HG02970 (cell line): ENCODE data around the gene PLSCR3.

Experiments
- ATAC-seq: cut with Tn5 transposase; IDR thresholded peaks from one replicate; pipeline ENCODE4 v1.9.1; 2021; ENCODE audit warnings: mild to moderate bottlenecking, moderate library complexity, moderate number of reproducible peaks; ENCODE audit not compliant: unreplicated experiment, low FRiP score

Gene PLSCR3

DNA sequence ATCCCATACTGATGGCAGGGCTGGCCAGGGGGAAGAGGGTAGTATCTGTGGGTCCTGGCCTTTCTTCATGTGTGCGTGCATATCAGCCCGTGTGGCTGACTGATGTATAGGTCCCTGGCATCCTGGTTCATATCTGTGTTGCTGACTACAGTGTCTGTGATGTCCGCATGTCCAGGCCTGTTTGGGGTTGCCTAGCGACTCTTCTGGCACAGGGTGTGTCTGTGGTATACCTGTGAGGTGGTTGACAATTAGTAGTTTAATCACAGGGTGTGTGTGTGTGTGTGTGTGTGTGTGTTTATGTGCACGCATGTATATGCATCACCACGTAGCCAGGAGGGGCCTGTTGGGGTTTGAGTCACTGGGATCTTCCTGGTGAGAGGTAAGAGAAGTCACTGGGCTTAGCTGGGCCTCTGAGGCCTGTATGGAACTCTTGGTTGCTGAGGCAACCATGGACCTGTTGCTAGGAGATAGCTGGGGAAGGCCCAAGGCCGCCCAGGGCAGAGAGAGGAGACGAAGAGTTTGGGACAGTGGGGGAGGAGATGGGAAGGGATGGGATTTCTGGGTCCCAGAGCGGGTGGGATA is 40.0 kb downstream of the PLSCR3 start:
- no peak for ATAC-seq

DNA sequence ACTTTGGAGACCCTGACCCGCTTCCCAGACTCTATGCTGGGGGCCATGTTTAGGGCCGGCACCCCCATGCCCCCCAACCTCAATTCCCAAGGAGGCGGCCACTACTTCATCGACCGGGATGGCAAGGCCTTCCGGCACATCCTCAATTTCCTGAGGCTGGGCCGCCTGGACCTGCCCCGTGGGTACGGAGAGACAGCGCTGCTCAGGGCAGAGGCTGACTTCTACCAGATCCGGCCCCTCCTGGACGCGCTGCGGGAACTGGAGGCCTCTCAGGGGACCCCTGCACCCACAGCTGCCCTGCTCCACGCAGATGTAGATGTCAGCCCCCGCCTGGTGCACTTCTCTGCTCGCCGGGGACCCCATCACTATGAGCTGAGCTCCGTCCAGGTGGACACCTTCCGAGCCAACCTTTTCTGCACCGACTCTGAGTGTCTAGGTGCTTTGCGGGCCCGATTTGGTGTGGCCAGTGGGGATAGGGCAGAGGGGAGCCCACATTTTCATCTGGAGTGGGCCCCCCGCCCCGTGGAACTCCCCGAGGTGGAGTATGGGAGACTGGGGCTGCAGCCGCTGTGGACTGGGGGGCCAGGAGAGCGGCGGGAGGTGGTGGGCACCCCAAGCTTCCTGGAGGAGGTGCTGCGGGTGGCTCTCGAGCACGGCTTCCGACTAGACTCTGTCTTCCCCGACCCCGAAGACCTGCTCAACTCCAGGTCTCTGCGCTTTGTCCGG is 41.3 kb downstream of the PLSCR3 start:
- no peak for ATAC-seq

DNA sequence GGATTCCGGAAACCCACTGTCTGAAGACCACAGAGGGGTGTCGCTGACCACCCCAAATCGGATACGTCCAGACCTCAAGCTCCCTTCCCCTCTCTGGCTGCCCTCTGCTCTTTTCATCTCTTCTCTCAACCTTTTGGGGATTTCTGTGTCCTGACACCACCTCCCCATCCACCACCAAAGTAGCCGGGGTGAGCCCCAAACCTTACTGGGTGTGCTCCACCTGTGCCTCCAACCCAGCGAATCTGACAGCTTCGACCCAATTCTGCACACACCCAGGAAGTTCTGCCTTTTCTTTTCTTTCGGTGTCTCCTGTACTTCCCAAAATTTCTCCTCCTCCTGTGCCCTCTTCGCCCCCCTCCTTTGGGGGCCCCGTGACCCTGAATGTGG is 41.8 kb downstream of the PLSCR3 start:
- no peak for ATAC-seq

DNA sequence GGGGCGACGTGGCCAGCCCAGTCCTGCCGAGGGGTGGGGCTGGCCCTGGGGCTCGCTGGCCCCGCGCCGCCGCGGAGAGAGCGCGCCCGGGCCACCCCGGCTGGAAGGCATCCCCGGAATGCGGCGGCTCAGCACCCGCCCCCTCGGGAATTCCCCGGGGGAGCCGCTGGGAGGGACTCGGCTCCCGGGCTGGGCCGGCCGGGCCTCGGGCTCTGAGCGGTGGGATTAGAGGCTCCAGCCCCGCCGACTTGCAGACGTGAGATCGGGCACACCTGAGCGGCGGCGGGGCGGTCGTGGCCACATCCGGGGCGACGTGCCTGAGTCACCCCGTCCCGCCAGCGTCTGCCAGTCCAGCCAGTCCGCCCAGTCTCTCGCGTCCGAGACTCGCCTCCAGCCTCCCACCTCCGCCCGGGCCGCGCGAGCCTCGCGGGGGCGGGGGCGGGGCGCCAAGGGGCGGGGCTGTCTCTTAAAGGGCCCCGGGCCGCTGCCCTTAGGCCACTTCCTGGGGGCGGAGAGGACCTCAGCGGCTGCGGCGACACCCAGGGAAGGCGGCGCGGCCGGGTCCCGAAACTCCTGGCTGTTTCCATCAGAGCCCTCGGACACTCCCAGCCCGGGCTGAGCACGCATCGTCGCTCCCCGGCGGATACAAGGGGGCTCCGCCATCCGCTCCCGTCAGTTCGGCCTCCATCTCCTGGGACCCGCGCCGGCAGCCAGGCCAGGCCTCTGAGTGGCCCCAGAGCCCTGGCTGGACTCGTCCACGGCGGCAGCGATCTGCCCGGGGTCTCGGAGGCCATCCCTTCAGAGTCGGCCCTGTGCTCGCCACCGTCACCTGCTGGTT is 42.4 kb downstream of the PLSCR3 start, which contains the start of gene KCTD11:
Gene KCTD11, plus strand, starts transcription at position 498 of the 838 bp plus-strand sequence.
- ATAC-seq, result peak; percentile 56

DNA sequence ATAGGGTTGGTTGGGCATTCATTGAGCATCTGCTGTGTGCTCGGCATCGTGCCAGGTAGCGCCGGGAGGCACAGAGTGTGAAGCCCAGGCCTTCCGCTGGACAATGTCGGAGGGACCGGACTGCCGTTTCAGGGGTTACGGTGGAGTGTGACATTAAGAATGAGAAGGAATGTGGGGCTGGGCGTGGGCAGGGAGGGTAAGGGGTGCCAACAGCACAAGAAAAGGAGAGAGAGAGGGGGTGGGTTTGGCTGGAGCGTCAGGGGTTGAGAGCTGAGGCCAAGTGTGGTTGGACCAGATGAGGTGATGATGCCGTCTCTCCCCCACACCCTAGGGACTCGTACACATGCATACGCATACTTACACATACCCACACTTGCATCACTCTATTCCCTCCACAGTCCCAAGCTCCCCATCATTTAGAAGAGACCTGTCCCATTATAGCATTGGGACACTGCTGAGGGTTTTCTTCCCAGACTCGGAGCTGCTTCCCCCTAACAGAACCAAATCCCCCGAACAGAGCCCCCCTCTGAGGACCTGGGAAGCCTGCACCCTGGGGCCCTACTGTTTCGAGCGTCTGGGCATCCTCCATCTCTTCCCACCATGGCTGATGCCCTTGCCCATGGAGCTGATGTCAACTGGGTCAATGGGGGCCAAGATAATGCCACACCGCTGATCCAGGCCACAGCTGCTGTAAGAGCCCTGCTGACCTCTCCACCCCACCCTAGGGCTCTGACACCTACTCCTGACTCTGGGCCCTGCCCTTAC is 45.7 kb downstream of the PLSCR3 start:
- ATAC-seq, result no peak

DNA sequence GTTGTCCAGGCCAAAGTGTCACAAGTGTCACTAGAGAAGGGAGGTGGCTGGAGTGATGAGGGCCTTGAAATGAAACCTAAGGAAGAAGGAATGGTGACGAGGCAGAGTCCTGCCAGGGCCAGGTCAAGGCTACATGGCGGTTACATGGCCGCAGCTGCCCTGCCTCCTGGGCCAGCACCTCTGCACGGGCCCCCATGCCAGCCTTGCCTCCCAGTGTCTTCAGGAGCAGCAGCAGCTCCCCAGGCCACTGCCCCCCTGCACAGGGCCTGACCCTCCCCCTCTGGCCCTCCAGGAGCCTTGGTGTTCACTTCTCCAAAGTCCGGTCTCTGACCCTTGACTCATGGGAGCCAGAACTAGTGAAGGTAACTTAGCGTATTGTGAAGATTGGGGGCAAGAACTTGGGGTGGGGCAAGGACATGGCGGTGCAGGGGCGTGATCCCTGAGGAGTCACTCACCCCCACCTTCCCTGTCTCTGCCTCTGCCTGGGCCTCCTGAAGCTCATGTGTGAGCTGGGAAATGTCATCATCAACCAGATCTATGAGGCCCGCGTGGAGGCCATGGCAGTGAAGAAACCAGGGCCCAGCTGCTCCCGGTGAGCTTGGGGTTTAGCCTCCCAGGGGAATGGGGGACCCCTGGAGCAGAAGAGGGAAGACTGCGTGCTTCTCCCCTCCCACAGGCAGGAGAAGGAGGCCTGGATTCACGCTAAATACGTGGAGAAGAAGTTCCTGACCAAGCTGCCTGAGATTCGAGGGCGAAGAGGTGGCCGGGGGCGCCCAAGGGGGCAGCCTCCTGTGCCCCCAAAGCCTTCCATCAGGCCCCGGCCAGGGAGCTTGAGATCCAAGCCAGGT is 46.5 kb downstream of the PLSCR3 start:
- ATAC-seq, result no peak

DNA sequence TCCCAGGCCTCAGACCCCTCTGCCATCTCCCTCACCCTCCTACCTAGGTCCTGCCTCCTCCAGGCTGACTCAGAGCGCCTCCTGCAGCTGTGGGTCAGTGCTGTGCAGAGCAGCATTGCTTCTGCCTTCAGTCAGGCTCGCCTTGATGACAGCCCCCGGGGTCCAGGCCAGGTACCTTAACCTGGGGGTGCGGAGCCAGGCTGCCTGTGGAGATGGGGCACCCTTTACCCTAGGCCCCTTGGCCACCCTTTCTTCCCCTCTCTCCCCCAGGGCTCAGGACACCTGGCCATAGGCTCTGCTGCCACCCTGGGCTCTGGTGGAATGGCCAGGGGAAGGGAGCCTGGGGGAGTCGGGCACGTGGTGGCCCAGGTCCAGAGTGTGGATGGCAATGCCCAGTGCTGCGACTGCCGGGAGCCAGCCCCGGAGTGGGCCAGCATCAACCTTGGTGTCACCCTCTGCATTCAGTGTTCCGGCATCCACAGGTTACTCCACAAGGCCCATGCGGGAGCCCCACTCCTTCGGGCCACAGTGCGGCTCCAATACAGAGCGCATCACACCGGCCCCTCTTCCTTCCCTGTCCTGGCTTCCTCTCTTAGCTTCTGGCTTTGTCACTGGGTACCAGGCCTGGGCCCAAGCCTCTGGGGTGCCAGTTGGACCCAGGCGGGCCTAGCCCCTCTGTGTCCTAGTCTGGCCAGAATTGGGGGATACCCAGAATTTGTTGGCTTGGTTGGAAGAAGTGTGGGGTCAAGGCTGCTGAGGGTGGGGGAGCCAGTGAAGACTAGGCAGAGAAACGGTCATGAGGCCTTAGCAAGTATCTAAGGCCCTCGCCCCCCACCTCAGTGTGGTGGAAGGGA is 47.3 kb downstream of the PLSCR3 start:
- ATAC-seq, result no peak

DNA sequence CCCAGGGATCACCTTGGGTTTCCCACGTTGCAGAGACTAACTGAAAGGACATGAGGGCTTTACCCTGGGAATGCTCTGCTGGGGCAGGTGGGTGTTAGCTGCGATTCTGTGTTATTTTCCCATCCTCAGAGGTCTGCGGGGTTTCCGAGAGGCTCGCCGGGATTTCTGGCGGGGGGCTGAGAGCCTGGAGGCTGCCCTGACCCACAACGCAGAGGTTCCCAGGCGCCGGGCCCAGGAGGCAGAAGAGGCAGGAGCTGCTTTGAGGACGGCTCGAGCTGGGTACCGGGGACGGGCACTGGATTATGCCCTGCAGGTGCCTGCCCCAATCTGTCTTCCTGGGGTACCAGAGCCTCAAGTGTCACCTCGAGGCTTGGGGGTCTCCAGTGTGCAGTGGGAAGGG is 51.1 kb downstream of the PLSCR3 start:
- no peak for ATAC-seq

DNA sequence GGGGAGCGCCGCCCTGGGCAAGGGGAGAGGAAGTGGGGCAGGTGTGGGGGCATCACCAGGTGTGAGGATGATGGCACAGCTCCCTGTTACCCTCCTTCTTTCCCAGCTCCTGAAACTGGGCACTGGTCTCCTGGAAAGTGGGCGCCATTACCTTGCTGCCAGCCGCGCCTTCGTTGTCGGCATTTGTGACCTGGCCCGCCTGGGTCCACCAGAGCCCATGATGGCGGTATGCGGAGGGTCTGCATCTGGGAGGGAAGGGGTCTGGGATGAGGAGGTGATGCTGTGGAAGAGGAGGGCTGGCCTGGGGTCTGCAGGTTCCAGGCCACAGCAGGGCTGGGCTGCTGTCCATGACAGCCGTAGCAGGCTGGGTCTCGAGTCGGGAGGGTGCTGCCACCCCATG is 52.5 kb downstream of the PLSCR3 start:
- ATAC-seq, result no peak

DNA sequence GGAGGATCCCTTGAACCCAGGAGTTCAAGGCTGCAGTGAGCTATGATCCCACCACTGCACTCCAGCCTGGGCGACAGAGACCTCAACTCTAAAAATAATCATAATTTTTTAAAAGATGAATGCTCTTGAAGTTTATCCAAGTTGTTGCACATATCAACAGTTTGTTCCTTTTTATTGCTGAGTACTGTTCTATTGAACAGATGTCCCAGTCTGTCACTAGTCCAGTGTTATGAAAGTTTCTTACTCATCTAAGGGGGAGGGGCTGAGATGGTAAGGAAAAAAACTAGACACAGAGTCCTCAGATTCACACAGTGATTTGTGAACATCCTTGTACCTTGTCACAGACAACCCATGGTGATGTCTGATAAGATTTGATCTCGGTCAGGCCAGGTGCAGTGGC is 54.1 kb downstream of the PLSCR3 start:
- no peak for ATAC-seq
